Measurements from ENCODE around the gene CRYM. TPM values are rescaled to one million over a fixed set of nuclear protein-coding genes. Genes with fewer than 3 reads are reported as not detected.
"Not testable (repeated sequence)": the region's sequence is repeated elsewhere in the genome, so short reads cannot be mapped to it uniquely, and the experiment has no call there.

The CRYM gene
- total RNA-seq, result 63.3 TPM
- long read RNA-seq, partial matches to known transcripts, result 47 of 50 reads
- long read RNA-seq, other reads (novel, unspliced or antisense), result 3 of 50 reads

- intact Hi-C loops (cut with DNase I), result loop anchor here (2.0 to 5.0 kb wide), 3 partner anchors 23 to 116 kb away; no protein-coding TSS in a partner anchor
- ATAC-seq (peak; percentile 95), DNase-seq (ENCODE audit: missing footprints) (peak; percentile 86)
Measured at GRCh38 chr16:21277927-21278706, at the start of gene CRYM. CRYM (minus strand) TSS chr16:21278290; CDS start chr16:21278251, 39 bp downstream.

- ATAC-seq (no peak), DNase-seq (ENCODE audit: missing footprints) (no peak)
- intact Hi-C loops (cut with DNase I), result no loop called here
Measured at GRCh38 chr16:21327046-21327445, 49.0 kb upstream of the CRYM start.

GRCh38 chr16:21326459-21326858, 48.4 kb upstream of the CRYM start:
- ATAC-seq, result no peak
- no peak for DNase-seq (ENCODE audit: missing footprints)
- intact Hi-C loops (cut with DNase I), result no loop called here

- intact Hi-C loops (cut with DNase I), result no loop called here
- no peak for ATAC-seq
- DNase-seq (ENCODE audit: missing footprints), result no peak
Measured at GRCh38 chr16:21324267-21324666, 46.2 kb upstream of the CRYM start.

- intact Hi-C loops (cut with DNase I); DNase-seq (ENCODE audit: missing footprints); ATAC-seq: not testable (repeated sequence)
Measured at GRCh38 chr16:21322251-21322650, 44.2 kb upstream of the CRYM start.

- DNase-seq (ENCODE audit: missing footprints) (no peak), ATAC-seq (no peak)
- intact Hi-C loops (cut with DNase I), result no loop called here
Measured at GRCh38 chr16:21321736-21322135, 43.6 kb upstream of the CRYM start.

- ATAC-seq (no peak), DNase-seq (ENCODE audit: missing footprints) (no peak)
- intact Hi-C loops (cut with DNase I), result no loop called here
Measured at GRCh38 chr16:21314339-21314738, 36.2 kb upstream of the CRYM start.

GRCh38 chr16:21312863-21313372, 34.8 kb upstream of the CRYM start:
- intact Hi-C loops (cut with DNase I); ATAC-seq; DNase-seq (ENCODE audit: missing footprints): not testable (repeated sequence)

GRCh38 chr16:21312046-21312445, 34.0 kb upstream of the CRYM start:
- intact Hi-C loops (cut with DNase I), result not testable (repeated sequence)

GRCh38 chr16:21306712-21307111, 28.6 kb upstream of the CRYM start:
- not testable (repeated sequence) for DNase-seq (ENCODE audit: missing footprints); ATAC-seq
- intact Hi-C loops (cut with DNase I), result loop anchor here (10.0 kb wide), 2 partner anchors 218 to 248 kb away; no protein-coding TSS in a partner anchor

More at GRCh38 chr16:21312046-21312445, 34.0 kb upstream of the CRYM start:
- DNase-seq (ENCODE audit: missing footprints); ATAC-seq: not testable (repeated sequence)

GRCh38 chr16:21302898-21303528, 24.9 kb upstream of the CRYM start:
- ATAC-seq (no peak), DNase-seq (ENCODE audit: missing footprints) (no peak)
- intact Hi-C loops (cut with DNase I), result loop anchor here (10.0 kb wide), 2 partner anchors 222 to 252 kb away; no protein-coding TSS in a partner anchor

GRCh38 chr16:21302454-21302853, 24.4 kb upstream of the CRYM start:
- DNase-seq (ENCODE audit: missing footprints) (no peak), ATAC-seq (no peak)
- intact Hi-C loops (cut with DNase I), result loop anchor here (10.0 kb wide), 2 partner anchors 222 to 252 kb away; no protein-coding TSS in a partner anchor

GRCh38 chr16:21301895-21302291, 23.8 kb upstream of the CRYM start:
- intact Hi-C loops (cut with DNase I), result loop anchor here (2.0 to 10.0 kb wide), 3 partner anchors 23 to 253 kb away; partner anchors contain the start of gene CRYM
- DNase-seq (ENCODE audit: missing footprints) (no peak), ATAC-seq (no peak)

- intact Hi-C loops (cut with DNase I), result loop anchor here (2.0 to 10.0 kb wide), 3 partner anchors 23 to 253 kb away; partner anchors contain the start of gene CRYM
- DNase-seq (ENCODE audit: missing footprints), result peak; percentile 83
- peak; percentile 82 for ATAC-seq
Measured at GRCh38 chr16:21301168-21301894, 23.2 kb upstream of the CRYM start.

- intact Hi-C loops (cut with DNase I), result loop anchor here (1.0 to 10.0 kb wide), 5 partner anchors 22 to 254 kb away; partner anchors contain the start of gene CRYM
- DNase-seq (ENCODE audit: missing footprints) (peak; percentile 91), ATAC-seq (peak; percentile 99)
Measured at GRCh38 chr16:21300309-21301167, 22.4 kb upstream of the CRYM start.

GRCh38 chr16:21289789-21290188, 11.7 kb upstream of the CRYM start:
- intact Hi-C loops (cut with DNase I); DNase-seq (ENCODE audit: missing footprints); ATAC-seq: not testable (repeated sequence)

GRCh38 chr16:21285314-21285713, 7.2 kb upstream of the CRYM start:
- no peak for DNase-seq (ENCODE audit: missing footprints)
- no peak for ATAC-seq
- intact Hi-C loops (cut with DNase I), result no loop called here

- no peak for ATAC-seq
- intact Hi-C loops (cut with DNase I), result no loop called here
Measured at GRCh38 chr16:21284414-21284813, 6.3 kb upstream of the CRYM start.

More at GRCh38 chr16:21284414-21284813, 6.3 kb upstream of the CRYM start:
- no peak for DNase-seq (ENCODE audit: missing footprints)

All from Right ventricle myocardium inferior (tissue), 1 donor.